Heart left ventricle (tissue), 11 donors: ENCODE measurements around the gene GSTM3. TPM values are rescaled to one million over a fixed set of nuclear protein-coding genes. Genes with fewer than 3 reads are reported as not detected.

Experiments
- polyA plus RNA-seq, 2 donors: library from polyadenylated mRNA; stranded (reverse); fragments of 200-250 nt; gene quantifications; one replicate each; pipeline ENCODE4 v1.2.3, GENCODE V29; 2013
- total RNA-seq, 9 donors: library from RNA; depleted of rRNA in 2 of 9; stranded (reverse); fragments of >200 nt in 2 of 9; fragmentation: NEBNext Ultra II Directional in 3 of 9; extraction: Animal tissue kit (Norgen Biotek cat#: 25700) in 3 of 9; gene quantifications; one replicate each; pipeline versions ENCODE4 v1.1.0 to v1.2.4, GENCODE V29; 2016 to 2023
- donor health status: ischemic (EF 13 %, LVEDD 7.1; RV severe dilation, severe dysfunction).
- donor health status: healthy with polysubstance abuse.
- donor health status: DM: no; HTN: yes; CAD: no.
- donor health status: DM: no; HTN: no; CAD: no.
- donor health status: ischemic (EF 25% LVEDD 5.7; RV mildly dilated, moderate dysfunction).
- donor health status: healthy.
- donor health status: DM: yes; HTN: yes; CAD: no.
- donor health status: PGD.
- donor health status: nonischemic (EF 23%, LVEDD 6.1; RV moderate dilation, normal function).

GSTM3 gene
- total and polyA plus RNA-seq, 11 donors: 52.3 to 237 (median 91.5) TPM

Other genes starting within 250 kb of the GSTM3 start
- gene CYB561D1, start 246.9 kb downstream of the GSTM3 start, total RNA-seq: 1 to 10 TPM; 3.4 to 8.4 (median 5.1) TPM
- gene CYB561D1, start 246.9 kb downstream of the GSTM3 start, polyA plus RNA-seq: 1 to 10 TPM; 2.1 to 8.1 TPM
- 10 to 100 TPM in 8 of 9 donors, 1 to 10 TPM in 1; 9.9 to 19.1 (median 14.9) TPM for gene AMIGO1, start 231.3 kb downstream of the GSTM3 start, total RNA-seq
- gene AMIGO1, start 231.3 kb downstream of the GSTM3 start, polyA plus RNA-seq: 1 to 10 TPM; 4.6 to 6.2 TPM
- gene GPR61, start 201.2 kb downstream of the GSTM3 start, total RNA-seq: under 1 TPM in 6 of 9 donors, not detected in 3; 0.08 to 0.72 (median 0.21) TPM
- under 1 TPM in 1 of 2 donors, not detected in 1; 0.15 TPM for gene GPR61, start 201.2 kb downstream of the GSTM3 start, polyA plus RNA-seq
- gene GNAI3, start 192.4 kb downstream of the GSTM3 start, total RNA-seq: 1 to 10 TPM; 1.5 to 5.4 (median 2.5) TPM
- 1 to 10 TPM; 1.6 to 3.0 TPM for gene GNAI3, start 192.4 kb downstream of the GSTM3 start, polyA plus RNA-seq
- gene GNAT2, start 121.4 kb downstream of the GSTM3 start, total RNA-seq: not detected
- not detected for gene GNAT2, start 121.4 kb downstream of the GSTM3 start, polyA plus RNA-seq
- gene AMPD2, start 121.2 kb downstream of the GSTM3 start, total RNA-seq: 10 to 100 TPM in 5 of 9 donors, 1 to 10 TPM in 4; 7.5 to 29.9 (median 10.0) TPM
- 10 to 100 TPM in 1 of 2 donors, 1 to 10 TPM in 1; 7.4 to 17.1 TPM for gene AMPD2, start 121.2 kb downstream of the GSTM3 start, polyA plus RNA-seq
- gene GSTM4, start 84.9 kb downstream of the GSTM3 start, total RNA-seq: 10 to 100 TPM; 29.2 to 48.4 (median 44.5) TPM
- 10 to 100 TPM; 21.7 to 42.1 TPM for gene GSTM4, start 84.9 kb downstream of the GSTM3 start, polyA plus RNA-seq
- gene GSTM2, start 73.0 kb downstream of the GSTM3 start, total RNA-seq: 10 to 100 TPM; 41.8 to 86.2 (median 62.3) TPM
- 100 to 1,000 TPM in 1 of 2 donors, 10 to 100 TPM in 1; 20.5 to 101 TPM for gene GSTM2, start 73.0 kb downstream of the GSTM3 start, polyA plus RNA-seq
- 10 to 100 TPM in 5 of 9 donors, not detected in 4; 17.9 to 60.0 (median 26.8) TPM for gene GSTM1, start 53.2 kb downstream of the GSTM3 start, total RNA-seq
- gene GSTM1, start 53.2 kb downstream of the GSTM3 start, polyA plus RNA-seq: 10 to 100 TPM in 1 of 2 donors, under 1 TPM in 1; 0.10 to 39.5 TPM
- gene GSTM5, start 28.8 kb downstream of the GSTM3 start, total RNA-seq: 1 to 10 TPM in 7 of 9 donors, under 1 TPM in 1, not detected in 1; 0.58 to 9.0 (median 2.2) TPM
- 1 to 10 TPM in 1 of 2 donors, under 1 TPM in 1; 0.49 to 1.4 TPM for gene GSTM5, start 28.8 kb downstream of the GSTM3 start, polyA plus RNA-seq
- gene EPS8L3, start 22.9 kb upstream of the GSTM3 start, total RNA-seq: under 1 TPM in 5 of 9 donors, not detected in 4; 0.25 to 0.75 (median 0.29) TPM
- under 1 TPM in 1 of 2 donors, not detected in 1; 0.30 TPM for gene EPS8L3, start 22.9 kb upstream of the GSTM3 start, polyA plus RNA-seq
- 10 to 100 TPM in 8 of 9 donors, 1 to 10 TPM in 1; 9.0 to 64.8 (median 14.5) TPM for gene CSF1, start 169.8 kb upstream of the GSTM3 start, total RNA-seq
- 1 to 10 TPM; 9.1 to 9.9 TPM for gene CSF1, start 169.8 kb upstream of the GSTM3 start, polyA plus RNA-seq
- gene AHCYL1, start 243.7 kb upstream of the GSTM3 start, total RNA-seq: 10 to 100 TPM; 31.1 to 56.7 (median 48.7) TPM
- gene AHCYL1, start 243.7 kb upstream of the GSTM3 start, polyA plus RNA-seq: 10 to 100 TPM; 23.8 to 37.2 TPM